GM19099 (cell line): ENCODE measurements around the gene SINHCAF.

ENCODE experiments used
- POLR2A ChIP-seq: IDR thresholded peaks from 3 replicates; pipeline ENCODE4 v1.6.1; 2011; ENCODE audit warnings: low read depth; ENCODE audit not compliant: insufficient read length; ENCODE audit errors: extremely low read depth

Gene SINHCAF, protein sequence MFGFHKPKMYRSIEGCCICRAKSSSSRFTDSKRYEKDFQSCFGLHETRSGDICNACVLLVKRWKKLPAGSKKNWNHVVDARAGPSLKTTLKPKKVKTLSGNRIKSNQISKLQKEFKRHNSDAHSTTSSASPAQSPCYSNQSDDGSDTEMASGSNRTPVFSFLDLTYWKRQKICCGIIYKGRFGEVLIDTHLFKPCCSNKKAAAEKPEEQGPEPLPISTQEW

DNA sequence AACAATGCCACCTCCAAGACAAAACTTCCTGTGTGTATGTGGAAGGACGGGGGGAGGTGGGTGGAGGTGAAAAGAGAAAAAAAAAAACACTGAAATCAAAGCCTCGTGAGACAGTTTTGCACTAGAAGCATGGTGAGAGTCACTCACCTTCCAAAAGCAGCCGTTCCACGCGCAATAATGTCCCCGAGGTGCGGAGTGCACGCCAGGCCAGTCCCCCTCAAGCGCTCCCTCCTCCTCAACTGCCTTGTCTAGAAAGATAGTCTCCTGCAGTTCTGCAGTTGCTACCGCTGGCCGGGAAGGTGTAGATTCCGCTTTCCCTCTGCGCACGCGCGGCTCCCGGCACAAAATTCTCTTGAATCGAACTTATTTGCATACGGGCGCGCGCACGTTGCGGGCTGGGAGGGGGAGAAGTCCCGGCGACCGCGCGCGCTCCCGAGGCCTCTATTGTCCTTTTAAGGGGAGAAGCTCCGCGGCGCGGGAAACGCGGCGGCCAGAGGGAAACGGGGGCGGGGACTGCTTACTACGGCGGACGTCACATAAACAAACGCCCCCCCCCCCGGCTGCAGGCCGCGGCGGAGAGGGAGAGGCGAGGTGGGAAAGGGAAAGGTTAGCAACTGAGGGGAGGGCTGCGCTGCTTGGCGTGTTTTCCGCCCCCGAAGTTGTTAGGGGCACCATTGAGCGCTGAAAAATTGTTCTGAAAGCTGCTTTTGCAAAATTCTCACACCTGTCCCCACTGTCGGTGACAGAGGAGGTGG, at the start of gene SINHCAF:
SINHCAF (minus strand) TSS at position 274 of the 755 bp plus-strand sequence. CDS start 27,946 bp downstream, outside the sequence.
- peak; percentile 98 for TF ChIP-seq POLR2A

DNA sequence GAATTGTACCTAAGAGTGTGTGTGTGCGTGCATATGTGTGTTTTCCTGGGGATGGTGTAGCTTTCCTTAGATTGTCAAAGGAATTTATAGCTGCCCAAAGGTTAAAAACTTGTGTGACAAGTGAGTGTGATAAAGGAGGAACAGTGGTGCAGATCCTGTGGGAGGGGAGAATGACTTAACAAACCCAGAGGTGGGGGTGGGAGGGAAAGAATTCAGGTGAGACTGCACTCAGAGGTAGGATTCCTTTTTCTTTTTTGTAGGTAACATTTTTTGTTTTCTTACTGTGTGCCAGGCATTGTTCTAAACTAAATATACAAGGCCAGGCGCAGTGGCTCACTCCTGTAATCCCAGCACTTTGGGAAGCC, 45.3 kb upstream of the SINHCAF start:
- TF ChIP-seq POLR2A, result no peak

DNA sequence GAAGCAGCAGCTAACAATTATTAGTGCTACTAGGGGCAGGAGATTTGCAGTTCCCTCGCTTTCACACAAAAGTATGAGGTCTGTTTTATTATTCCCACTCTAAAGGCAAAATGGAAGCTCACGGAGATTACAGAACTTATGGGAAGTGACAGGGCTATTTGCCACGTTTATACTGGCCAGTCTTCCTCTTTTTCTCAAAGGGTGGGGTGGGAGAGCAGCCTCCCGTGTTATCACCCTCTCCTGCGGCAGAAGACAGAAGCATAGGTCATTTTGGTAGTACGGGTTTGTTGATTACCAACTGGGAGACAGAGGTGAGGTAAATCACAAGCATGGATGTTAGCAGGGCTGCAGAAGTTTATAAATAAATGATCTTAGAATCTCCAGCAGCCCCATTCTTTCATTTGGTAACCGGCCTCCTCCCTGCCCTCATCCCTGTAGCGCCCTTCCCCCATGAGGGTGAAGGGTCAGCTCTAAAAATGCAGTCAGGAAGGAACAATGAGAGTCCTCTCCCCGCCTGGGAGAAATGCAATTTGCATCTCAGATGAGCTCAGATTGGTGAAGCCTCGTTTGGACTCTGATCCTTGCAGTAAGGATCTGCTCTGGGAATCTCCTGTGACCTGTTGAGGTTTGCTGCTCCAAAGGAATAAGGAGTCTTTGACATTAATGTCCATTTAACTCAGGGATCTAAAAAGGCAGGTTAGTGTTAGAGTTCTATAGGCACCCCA, 44.7 kb upstream of the SINHCAF start:
- no peak for TF ChIP-seq POLR2A

DNA sequence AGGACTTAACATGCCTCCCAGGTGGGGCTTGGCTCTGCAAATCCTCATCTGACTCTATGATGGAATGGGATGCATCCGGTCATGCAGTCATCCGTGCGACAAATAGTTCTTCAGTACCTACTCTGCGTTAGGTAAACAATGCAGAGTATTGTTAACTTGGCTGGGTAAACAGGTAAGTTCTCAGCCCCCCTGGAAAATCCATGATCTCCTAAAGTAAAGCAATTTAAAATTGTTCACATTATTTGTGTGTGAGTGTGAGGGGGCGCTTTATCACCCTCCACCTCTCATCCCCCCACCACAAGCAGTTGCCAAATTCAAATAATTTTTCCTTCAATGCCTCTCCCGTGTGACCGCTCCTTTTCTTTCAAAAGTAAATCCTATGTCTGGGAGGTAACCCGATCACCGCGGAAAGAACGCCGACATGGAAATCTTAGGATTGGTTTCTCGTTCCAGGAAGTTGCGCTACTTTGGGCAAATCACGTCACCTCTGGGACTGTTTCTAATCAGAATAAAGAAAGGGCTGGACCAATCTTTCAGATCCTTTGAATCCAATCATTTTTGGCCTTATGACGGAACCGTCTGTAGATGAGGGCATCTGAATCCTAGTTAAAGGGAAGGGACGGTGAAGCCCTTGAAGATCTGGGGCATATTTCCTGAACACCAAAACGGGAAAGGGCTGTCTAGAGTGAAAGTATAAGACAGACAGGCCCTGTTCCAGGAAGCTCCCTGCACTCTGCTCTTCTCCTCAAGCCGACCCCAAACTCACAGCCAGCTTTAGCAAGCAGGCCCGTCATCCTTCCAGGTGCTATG, 44.0 kb upstream of the SINHCAF start:
- TF ChIP-seq POLR2A, result no peak

DNA sequence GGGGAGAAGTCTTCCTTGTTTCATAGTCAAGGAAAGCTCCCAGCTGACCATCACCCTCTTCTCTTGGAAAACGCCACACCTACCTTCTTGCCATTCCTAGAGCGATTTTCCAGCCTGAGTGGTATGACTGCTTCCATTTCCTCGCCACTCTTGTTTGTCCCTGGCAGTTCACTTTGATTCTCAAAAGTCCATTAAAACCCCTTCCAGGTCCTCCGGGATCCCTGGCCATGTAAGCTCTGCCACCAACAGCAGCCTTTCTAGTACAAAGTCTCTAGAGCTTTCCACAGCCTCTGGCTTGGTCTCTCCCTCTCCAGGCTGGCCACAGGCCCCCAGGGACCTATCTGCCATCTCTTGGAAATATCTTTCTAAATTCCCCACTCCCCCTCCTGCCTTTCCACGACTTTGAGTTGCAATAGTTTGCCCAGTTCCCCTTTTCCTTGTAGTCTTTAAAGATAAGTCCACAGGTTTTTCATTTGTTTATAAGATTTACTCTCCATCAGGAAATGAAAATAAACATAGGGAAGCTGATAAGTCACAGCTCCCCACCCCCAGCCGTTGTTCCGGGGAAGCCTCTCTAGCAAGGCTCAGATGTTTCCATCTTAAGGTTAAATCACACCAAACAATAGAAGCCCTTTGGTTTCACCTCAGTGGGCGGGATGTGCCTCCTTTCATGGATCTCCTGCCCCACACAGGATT, 42.9 kb upstream of the SINHCAF start:
- TF ChIP-seq POLR2A, result no peak

DNA sequence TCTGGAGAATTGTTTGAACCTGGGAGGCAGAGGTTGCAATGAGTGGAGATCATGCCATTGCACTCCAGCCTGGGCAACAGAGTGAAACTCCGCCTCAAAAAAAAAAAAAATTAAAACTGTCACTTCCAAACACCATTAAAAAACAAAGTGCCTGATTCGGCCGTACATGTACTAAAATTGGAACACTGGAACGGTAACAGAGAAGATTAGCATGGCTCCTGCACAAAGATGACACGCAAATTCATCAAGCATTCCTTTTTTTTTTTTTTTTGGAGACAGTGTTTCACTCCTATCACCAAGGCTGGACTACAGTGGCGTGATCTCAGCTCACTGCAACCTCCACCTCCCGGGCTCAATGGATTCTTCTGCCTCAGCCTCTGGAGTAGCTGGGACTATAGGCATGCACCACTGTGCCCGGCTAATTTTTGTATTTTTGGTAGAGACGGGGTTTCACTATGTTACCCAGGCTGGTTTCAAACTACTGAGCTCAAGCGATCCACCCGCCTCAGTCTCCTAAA, 40.2 kb upstream of the SINHCAF start:
- no peak for TF ChIP-seq POLR2A

DNA sequence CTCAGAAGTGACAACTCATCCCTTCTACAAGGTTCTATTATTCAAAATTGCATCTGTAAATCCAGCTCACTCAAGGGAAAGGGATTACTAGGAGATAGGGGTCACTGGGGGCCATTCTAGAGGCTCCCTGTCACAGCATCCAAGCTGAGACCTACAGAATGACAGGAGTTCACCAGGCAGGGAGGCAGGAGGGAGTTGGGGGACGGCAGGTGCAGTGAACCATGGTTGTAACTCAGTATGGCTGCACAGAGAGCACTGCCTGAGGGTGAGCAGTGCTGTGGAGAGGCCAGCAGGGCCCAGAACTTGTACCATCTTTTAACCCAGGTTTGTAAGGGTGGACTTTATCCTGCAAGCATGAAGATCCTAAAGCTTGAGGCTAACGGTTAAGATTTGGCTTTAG, 37.9 kb upstream of the SINHCAF start:
- TF ChIP-seq POLR2A, result no peak

DNA sequence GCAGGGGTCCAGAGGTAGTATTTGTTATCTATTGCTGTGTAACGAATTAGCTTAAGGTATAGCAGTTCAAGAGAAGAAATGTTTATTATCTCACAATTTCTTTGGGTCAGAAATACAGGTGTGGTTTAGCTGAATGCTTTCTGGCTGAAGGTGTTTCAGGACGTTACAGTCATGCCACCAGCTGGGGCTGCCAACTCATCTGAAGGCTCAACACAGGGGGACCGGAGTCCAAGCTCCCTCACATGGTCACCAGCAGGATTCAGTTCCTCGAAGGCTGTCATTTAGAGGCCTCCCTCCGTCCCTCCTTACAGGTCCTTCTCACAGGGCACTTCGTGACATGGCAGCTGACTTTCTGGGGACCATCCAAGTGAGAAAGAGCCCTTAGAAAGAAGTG, 37.5 kb upstream of the SINHCAF start:
- no peak for TF ChIP-seq POLR2A

DNA sequence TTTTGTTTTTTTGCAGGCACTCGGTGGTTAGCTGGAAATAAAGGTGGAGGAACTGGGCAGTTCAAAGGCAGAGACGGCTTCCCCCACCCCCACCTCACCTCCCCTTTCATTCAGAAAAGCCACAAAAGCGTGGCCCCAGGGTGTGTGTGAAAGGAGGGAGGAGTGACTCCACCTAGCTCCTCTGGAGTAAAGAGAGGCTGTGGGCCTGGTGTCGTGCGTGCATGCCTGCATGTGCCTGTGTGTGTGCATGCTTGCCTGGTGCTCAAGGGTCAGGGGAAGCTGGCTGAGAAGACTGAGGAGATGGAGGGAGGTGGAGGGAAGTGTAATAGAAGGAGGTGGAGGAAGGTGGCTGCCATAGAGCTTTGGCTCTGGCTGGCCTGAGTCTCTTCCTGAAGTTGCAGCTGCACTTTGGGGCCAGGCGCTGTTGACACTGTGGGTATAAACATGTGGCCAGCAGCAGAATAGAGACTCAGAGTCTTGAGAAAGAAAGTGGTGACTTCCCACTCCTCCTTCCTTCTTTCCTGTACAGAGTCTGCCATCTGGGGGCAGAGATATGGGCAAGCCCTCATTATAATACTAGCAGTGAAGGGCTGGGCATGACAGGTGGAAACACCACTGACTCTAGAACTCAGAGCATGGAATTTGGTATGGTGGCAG, 36.9 kb upstream of the SINHCAF start:
- no peak for TF ChIP-seq POLR2A

DNA sequence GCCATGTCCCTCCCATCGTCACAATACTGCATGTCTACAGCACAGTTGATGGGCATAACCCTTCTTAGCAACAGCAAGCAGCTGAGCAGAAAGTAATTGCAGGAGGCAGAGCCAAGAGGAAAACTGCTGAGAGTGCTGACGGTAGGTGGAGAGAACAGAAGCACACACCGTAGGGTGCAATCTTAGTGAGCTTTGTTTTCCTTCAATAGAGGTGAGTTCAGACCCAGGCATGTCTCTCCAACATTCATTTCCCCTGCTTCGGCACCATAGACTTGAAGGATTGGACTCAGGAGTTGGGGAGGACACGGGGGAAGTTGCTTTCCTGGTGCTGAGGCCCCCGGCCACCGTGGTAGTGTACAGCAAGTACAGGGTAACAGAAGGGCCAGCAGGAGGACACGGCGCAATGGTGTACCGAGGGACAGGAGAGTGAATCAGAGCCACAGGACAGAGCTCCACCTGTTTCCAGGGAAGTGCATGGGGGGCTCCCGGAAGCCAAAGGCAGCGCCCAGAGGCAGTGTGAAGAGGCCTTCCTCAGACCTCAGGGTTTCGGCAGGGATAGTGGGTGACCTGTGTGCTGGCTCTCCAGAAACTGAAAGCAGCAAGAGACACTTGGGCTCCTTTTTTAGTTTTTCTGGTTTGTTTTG, 36.3 kb upstream of the SINHCAF start:
- no peak for TF ChIP-seq POLR2A

DNA sequence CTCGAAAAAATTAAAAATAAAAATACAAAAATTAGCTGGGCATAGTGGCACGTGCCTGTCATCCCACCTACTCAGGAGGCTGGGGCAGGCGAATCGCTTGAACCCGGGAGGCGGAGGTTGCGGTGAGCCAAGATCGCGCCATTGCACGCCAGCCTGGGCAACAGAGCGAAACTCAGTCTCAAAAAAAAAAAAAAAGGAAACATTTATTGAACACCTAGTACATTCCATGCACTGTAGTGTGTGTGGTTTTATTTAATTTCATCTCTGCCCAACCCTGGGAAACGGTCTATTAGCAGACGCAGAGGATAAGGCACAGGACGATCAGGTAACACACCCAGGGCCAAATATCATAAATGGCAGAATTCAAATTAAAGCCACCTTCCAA, 35.8 kb upstream of the SINHCAF start:
- no peak for TF ChIP-seq POLR2A

DNA sequence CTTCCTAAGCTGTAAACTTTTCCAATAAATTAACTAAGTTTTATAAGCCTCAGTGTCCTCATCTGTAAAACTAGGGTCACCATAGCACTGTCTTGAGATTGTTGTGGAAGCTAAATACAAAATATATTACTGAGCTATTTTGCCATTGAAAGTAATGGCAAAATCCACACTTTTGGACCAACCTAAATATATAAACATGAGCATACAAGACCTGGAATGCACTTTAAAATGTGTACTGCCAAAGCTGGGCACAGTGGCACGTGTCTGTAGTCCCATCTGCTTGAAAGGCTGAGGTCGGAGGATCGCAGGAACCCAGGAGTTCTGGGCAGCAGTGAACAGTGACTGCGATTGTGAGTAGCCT, 29.8 kb upstream of the SINHCAF start:
- no peak for TF ChIP-seq POLR2A
